Tibial nerve (tissue), 4 donors: ENCODE data around the gene CRYL1. TPM values are rescaled to one million over a fixed set of nuclear protein-coding genes. Genes with fewer than 3 reads are reported as not detected.

Experiments
- DNase-seq, 2 donors: peaks; one replicate each; pipeline ENCODE4 v3.0.0-alpha.2; 2019; ENCODE audit warnings: low spot score in 2 of 2
- H3K27ac ChIP-seq, 4 donors: fragments of 200-600 bp; sonication (generic) in 3 of 4; one replicate each; pipeline ENCODE4 v1.5.1; 2017 to 2019; ENCODE audit warnings: mild to moderate bottlenecking in 1 of 4
- H3K27me3 ChIP-seq, 2 donors: fragments of 200-600 bp; sonication (generic) in 1 of 2; one replicate each; pipeline versions ENCODE4 v1.5.1 to v1.6.0; 2017 to 2019
- H3K36me3 ChIP-seq, 3 donors: fragments of 200-600 bp; sonication (generic); one replicate each; pipeline ENCODE4 v1.5.1; 2018 to 2019
- H3K4me1 ChIP-seq, 4 donors: fragments of 200-600 bp; sonication (generic) in 3 of 4; one replicate each; pipeline ENCODE4 v1.5.1; 2017 to 2019
- H3K4me3 ChIP-seq, 4 donors: fragments of 200-600 bp; sonication (generic) in 3 of 4; one replicate each; pipeline ENCODE4 v1.5.1; 2017 to 2019; ENCODE audit warnings: mild to moderate bottlenecking in 1 of 4, moderate library complexity in 1 of 4
- H3K9me3 ChIP-seq, 4 donors: fragments of 200-600 bp; sonication (generic) in 3 of 4; one replicate each; pipeline ENCODE4 v1.5.1; 2017 to 2019
- CTCF ChIP-seq, 5 experiments: fragments of 200-600 bp in 3 of 5; fragments of 450-650 bp in 2 of 5; sonication (generic) in 3 of 5; IDR thresholded peaks; one replicate each; pipeline ENCODE4 v1.5.1; 2016 to 2019; ENCODE audit warnings: antibody characterized with exemption in 5 of 5, mild to moderate bottlenecking in 3 of 5, moderate library complexity in 2 of 5
- EP300 ChIP-seq, 2 donors: sonication (generic); formaldehyde crosslinking; IDR thresholded peaks; one replicate each; pipeline ENCODE4 v1.6.1; 2017; ENCODE audit warnings: antibody characterized with exemption in 2 of 2, mild to moderate bottlenecking in 1 of 2
- POLR2A ChIP-seq, 2 donors: fragments of 450-650 bp; IDR thresholded peaks; one replicate each; pipeline ENCODE4 v1.6.1; 2017; ENCODE audit warnings: antibody characterized with exemption in 2 of 2, mild to moderate bottlenecking in 2 of 2, moderate library complexity in 2 of 2
- WGBS, 2 donors: methylation state at CpG; one replicate each; pipeline ENCODE4 v1.1.5; 2018; 5-methylcytosine and 5-hydroxymethylcytosine counted together
- small RNA-seq: library from RNA; depleted of rRNA; stranded (forward); fragments of <200 nt; gene quantifications from one replicate; pipeline ENCODE3, GENCODE V24; 2016
- total RNA-seq, 4 donors: library from RNA; depleted of rRNA; stranded (reverse); fragments of >200 nt; gene quantifications; one replicate each; pipeline ENCODE4 v1.1.0, GENCODE V29; 2016

The CRYL1 gene
- total RNA-seq, 4 donors from 2014 or later: 33.9 to 60.5 (median 49.5) TPM

- H3K4me3 ChIP-seq: no peak overlapping the region
- H3K36me3 ChIP-seq: no peaks in the 10 kb centered on the region
- H3K27me3 ChIP-seq: no peaks in the 10 kb centered on the region
- no peaks in the 10 kb centered on the region for H3K9me3 ChIP-seq
- no peak overlapping the region for H3K27ac ChIP-seq
- H3K4me1 ChIP-seq: peaks cover 0 to 6% (median 0%) of the 10 kb centered on the region in 4 donors
- DNase-seq: no peak
- WGBS, 2 donors: 48 to 64% methylated on average over 7 of the region's 7 CpGs
- no peak for TF ChIP-seq POLR2A (IDR thresholded peaks at IDR 0.05)
- no peak for TF ChIP-seq EP300 (IDR thresholded peaks at IDR 0.05)
- no peak for TF ChIP-seq CTCF (IDR thresholded peaks at IDR 0.05)
These were observed 169.2 kb downstream of the CRYL1 start for GRCh38 chr13:20356444-20356843.

- TF ChIP-seq CTCF (IDR thresholded peaks at IDR 0.05) (no peak), POLR2A (IDR thresholded peaks at IDR 0.05) (no peak), EP300 (IDR thresholded peaks at IDR 0.05) (no peak)
- Histone ChIP-seq H3K4me1 (peaks cover 0 to 14% (median 5%) of the 10 kb centered on the region in 4 donors), H3K9me3 (no peaks in the 10 kb centered on the region), H3K4me3 (no peak overlapping the region), H3K27me3 (no peaks in the 10 kb centered on the region), H3K36me3 (no peaks in the 10 kb centered on the region), H3K27ac (peak overlapping the region in 1 of 4 donors; percentile 55)
- DNase-seq: no peak
- WGBS, 2 donors: 71 to 73% methylated on average over 3 of the region's 3 CpGs
These were observed 170.9 kb downstream of the CRYL1 start for GRCh38 chr13:20354722-20355121.

GRCh38 chr13:20353973-20354372, 171.7 kb downstream of the CRYL1 start:
- 90 to 93% methylated on average over 2 of the region's 2 CpGs for WGBS, 2 donors
- H3K27me3 ChIP-seq: no peaks in the 10 kb centered on the region
- no peaks in the 10 kb centered on the region for H3K9me3 ChIP-seq
- H3K36me3 ChIP-seq: no peaks in the 10 kb centered on the region
- no peak for DNase-seq
- no peak overlapping the region for H3K27ac ChIP-seq
- TF ChIP-seq POLR2A (IDR thresholded peaks at IDR 0.05) (no peak), CTCF (IDR thresholded peaks at IDR 0.05) (peak in 2 of 5 experiments; percentile 15 to 30)
- no peak overlapping the region for H3K4me3 ChIP-seq
- H3K4me1 ChIP-seq: peaks cover 0 to 20% (median 5%) of the 10 kb centered on the region in 4 donors

Small RNA genes lying within 50 kb of the gene (small RNA-seq; reads per million reads assigned to genes)
- gene MIR4499: not detected

Other genes with a start within 250 kb of the CRYL1 start
- gene IFT88, start 41.3 kb upstream of the CRYL1 start, total RNA-seq: 10 to 100 TPM; 14.6 to 24.6 (median 19.2) TPM
- 10 to 100 TPM in 1 of 4 donors, 1 to 10 TPM in 3; 1.7 to 21.4 (median 5.3) TPM for gene IL17D, start 177.8 kb upstream of the CRYL1 start, total RNA-seq
- gene EEF1AKMT1, start 248.1 kb upstream of the CRYL1 start, total RNA-seq: 10 to 100 TPM in 3 of 4 donors, 1 to 10 TPM in 1; 8.2 to 23.7 (median 18.5) TPM